ENCODE results near the gene SH3BGRL2.

- TF ChIP-seq, protein P1, sequence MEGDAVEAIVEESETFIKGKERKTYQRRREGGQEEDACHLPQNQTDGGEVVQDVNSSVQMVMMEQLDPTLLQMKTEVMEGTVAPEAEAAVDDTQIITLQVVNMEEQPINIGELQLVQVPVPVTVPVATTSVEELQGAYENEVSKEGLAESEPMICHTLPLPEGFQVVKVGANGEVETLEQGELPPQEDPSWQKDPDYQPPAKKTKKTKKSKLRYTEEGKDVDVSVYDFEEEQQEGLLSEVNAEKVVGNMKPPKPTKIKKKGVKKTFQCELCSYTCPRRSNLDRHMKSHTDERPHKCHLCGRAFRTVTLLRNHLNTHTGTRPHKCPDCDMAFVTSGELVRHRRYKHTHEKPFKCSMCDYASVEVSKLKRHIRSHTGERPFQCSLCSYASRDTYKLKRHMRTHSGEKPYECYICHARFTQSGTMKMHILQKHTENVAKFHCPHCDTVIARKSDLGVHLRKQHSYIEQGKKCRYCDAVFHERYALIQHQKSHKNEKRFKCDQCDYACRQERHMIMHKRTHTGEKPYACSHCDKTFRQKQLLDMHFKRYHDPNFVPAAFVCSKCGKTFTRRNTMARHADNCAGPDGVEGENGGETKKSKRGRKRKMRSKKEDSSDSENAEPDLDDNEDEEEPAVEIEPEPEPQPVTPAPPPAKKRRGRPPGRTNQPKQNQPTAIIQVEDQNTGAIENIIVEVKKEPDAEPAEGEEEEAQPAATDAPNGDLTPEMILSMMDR (IDR thresholded peaks at IDR 0.05) = no peak
- no peak for TF ChIP-seq POLR2A (IDR thresholded peaks at IDR 0.05)
Observed at GRCh38 chr6:79733388-79733787, 102.3 kb downstream of the SH3BGRL2 start.

Data from heart left ventricle (tissue), 13 donors.